H1 (cell line): Measurements from ENCODE around the gene ZNF426. TPM values are rescaled to one million over a fixed set of nuclear protein-coding genes. Genes with fewer than 3 reads are reported as not detected.
A peak's percentile ranks its signal among the peaks of the same experiment; 100 is the strongest.

Experiments
- ATF3 ChIP-seq: IDR thresholded peaks from 2 replicates; pipeline ENCODE4 v1.6.1; 2011; ENCODE audit warnings: low read depth, mild to moderate bottlenecking, low read length; ENCODE audit not compliant: insufficient read depth
- CEBPB ChIP-seq: IDR thresholded peaks from 2 replicates; pipeline ENCODE4 v1.6.1; 2012; ENCODE audit warnings: low read depth, low read length
- CHD7 ChIP-seq: fragments of 300-600 bp; sonication (generic); IDR thresholded peaks from 2 replicates; pipeline ENCODE4 v1.7.1; 2012; ENCODE audit warnings: low read length, moderate library complexity, mild to moderate bottlenecking, inconsistent platforms; ENCODE audit not compliant: insufficient replicate concordance
- E2F6 ChIP-seq: IDR thresholded peaks from 2 replicates; pipeline ENCODE4 v1.6.1; 2012; ENCODE audit warnings: inconsistent platforms
- JUN ChIP-seq: IDR thresholded peaks from 2 replicates; pipeline ENCODE4 v1.6.1; 2011; ENCODE audit warnings: low read depth, mild to moderate bottlenecking, improper control_type of control experiment, low read length
- PHF8 ChIP-seq: fragments of 200-600 bp; sonication (generic); conservative IDR thresholded peaks from 2 replicates; pipeline ENCODE4 v1.7.1; 2012; ENCODE audit warnings: low read depth, mild to moderate bottlenecking, inconsistent platforms, low read length, moderate library complexity
- SIX5 ChIP-seq: IDR thresholded peaks from 2 replicates; pipeline ENCODE4 v1.6.1; 2011; ENCODE audit warnings: mild to moderate bottlenecking, low read depth, low read length
- YY1 ChIP-seq: IDR thresholded peaks from 2 replicates; pipeline ENCODE4 v1.6.1; 2011; ENCODE audit warnings: low read depth, mild to moderate bottlenecking, low read length
- polyA plus RNA-seq, 7 experiments: library from polyadenylated mRNA; depleted of rRNA in 3 of 7; stranded (reverse) in 5 of 7; unstranded in 2 of 7; fragments of >200 nt in 5 of 7; fragments of 200-250 nt in 2 of 7; gene quantifications; 1 replicate in 5 of 7; 2 replicates in 1 of 7; 4 replicates in 1 of 7; pipeline versions ENCODE4 v1.2.1 to v1.2.3, GENCODE V29; 2011 to 2013; ENCODE audit warnings: missing spikeins in 2 of 7, mixed read lengths in 2 of 7
- total RNA-seq: library from RNA; stranded (reverse); fragmentation: NEBNext Ultra II Directional; extraction: Animal tissue kit (Norgen Biotek cat#: 25700); gene quantifications from 2 replicates; pipeline ENCODE4 v1.2.1, GENCODE V29; 2021

Gene ZNF426
- total and polyA plus RNA-seq, 2 of the 8 experiments (the other 6 are each of a cell fraction or from before 2014, with no cell fraction given), result 3.6 to 27.9 TPM

- TF ChIP-seq CHD7 (no peak), E2F6 (peak; percentile 15; the same call in 1 of the 2 replicates), ATF3 (peak; percentile 80), SIX5 (0 out of 2 replicates have a peak, but pooled peaks have one; percentile 3), YY1 (peak; percentile 85), PHF8 (peak; percentile 93), JUN (no peak), CEBPB (no peak)
Measured at GRCh38 chr19:9538183-9539058, at the start of gene ZNF426 (continued).
